ENCODE data around the gene MYB. TPM values are rescaled to one million over a fixed set of nuclear protein-coding genes. Genes with fewer than 3 reads are reported as not detected.

MYB gene
- total and polyA plus RNA-seq, 2 experiments from 2014 or later = 4.2 to 7.9 TPM

DNA sequence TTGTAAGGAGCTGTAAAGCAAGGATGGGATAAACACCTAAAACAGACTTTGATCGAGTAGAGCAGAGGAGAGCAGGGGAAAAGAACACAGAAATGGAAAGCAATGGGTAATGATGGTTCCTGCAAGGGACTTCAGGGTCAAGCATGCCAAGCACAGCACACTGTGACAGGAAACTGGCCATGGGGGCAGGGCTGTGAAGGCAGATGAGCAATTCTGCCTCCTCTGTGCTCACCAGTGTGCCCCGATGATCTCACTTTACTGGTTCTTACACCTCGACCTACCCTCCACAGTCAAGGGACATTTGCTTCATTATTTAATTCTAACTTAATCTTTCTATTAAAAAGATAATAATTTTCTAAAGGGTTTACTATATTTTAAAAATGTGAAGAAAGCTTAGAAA lies 21.6 kb upstream of the MYB start (continued):
- TF ChIP-seq ZNF331 (CRISPR knock-in tag; IDR thresholded peaks at IDR 0.05; ENCODE audit: low read depth) (no peak), NANOG (IDR thresholded peaks at IDR 0.05; ENCODE audit: borderline replicate concordance) (no peak), CREB1 (CRISPR knock-in tag; IDR thresholded peaks at IDR 0.05; ENCODE audit: low read depth) (no peak)
- TF ChIP-seq, protein P1, sequence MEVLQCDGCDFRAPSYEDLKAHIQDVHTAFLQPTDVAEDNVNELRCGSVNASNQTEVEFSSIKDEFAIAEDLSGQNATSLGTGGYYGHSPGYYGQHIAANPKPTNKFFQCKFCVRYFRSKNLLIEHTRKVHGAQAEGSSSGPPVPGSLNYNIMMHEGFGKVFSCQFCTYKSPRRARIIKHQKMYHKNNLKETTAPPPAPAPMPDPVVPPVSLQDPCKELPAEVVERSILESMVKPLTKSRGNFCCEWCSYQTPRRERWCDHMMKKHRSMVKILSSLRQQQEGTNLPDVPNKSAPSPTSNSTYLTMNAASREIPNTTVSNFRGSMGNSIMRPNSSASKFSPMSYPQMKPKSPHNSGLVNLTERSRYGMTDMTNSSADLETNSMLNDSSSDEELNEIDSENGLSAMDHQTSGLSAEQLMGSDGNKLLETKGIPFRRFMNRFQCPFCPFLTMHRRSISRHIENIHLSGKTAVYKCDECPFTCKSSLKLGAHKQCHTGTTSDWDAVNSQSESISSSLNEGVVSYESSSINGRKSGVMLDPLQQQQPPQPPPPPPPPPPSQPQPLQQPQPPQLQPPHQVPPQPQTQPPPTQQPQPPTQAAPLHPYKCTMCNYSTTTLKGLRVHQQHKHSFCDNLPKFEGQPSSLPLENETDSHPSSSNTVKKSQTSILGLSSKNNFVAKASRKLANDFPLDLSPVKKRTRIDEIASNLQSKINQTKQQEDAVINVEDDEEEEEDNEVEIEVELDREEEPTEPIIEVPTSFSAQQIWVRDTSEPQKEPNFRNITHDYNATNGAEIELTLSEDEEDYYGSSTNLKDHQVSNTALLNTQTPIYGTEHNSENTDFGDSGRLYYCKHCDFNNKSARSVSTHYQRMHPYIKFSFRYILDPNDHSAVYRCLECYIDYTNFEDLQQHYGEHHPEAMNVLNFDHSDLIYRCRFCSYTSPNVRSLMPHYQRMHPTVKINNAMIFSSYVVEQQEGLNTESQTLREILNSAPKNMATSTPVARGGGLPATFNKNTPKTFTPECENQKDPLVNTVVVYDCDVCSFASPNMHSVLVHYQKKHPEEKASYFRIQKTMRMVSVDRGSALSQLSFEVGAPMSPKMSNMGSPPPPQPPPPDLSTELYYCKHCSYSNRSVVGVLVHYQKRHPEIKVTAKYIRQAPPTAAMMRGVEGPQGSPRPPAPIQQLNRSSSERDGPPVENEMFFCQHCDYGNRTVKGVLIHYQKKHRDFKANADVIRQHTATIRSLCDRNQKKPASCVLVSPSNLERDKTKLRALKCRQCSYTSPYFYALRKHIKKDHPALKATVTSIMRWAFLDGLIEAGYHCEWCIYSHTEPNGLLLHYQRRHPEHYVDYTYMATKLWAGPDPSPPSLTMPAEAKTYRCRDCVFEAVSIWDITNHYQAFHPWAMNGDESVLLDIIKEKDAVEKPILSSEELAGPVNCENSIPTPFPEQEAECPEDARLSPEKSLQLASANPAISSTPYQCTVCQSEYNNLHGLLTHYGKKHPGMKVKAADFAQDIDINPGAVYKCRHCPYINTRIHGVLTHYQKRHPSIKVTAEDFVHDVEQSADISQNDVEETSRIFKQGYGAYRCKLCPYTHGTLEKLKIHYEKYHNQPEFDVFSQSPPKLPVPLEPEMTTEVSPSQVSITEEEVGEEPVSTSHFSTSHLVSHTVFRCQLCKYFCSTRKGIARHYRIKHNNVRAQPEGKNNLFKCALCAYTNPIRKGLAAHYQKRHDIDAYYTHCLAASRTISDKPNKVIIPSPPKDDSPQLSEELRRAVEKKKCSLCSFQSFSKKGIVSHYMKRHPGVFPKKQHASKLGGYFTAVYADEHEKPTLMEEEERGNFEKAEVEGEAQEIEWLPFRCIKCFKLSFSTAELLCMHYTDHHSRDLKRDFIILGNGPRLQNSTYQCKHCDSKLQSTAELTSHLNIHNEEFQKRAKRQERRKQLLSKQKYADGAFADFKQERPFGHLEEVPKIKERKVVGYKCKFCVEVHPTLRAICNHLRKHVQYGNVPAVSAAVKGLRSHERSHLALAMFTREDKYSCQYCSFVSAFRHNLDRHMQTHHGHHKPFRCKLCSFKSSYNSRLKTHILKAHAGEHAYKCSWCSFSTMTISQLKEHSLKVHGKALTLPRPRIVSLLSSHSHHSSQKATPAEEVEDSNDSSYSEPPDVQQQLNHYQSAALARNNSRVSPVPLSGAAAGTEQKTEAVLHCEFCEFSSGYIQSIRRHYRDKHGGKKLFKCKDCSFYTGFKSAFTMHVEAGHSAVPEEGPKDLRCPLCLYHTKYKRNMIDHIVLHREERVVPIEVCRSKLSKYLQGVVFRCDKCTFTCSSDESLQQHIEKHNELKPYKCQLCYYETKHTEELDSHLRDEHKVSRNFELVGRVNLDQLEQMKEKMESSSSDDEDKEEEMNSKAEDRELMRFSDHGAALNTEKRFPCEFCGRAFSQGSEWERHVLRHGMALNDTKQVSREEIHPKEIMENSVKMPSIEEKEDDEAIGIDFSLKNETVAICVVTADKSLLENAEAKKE (CRISPR knock-in tag; IDR thresholded peaks at IDR 0.05) = no peak

GRCh38 chr6:135161411-135162395 lies 19.4 kb upstream of the MYB start:
- H2AFZ ChIP-seq = no peak overlapping the region; the same call in 1 of the 2 replicates
- no peak overlapping the region for H3K27ac ChIP-seq (ENCODE audit: low read depth)
- H3K4me2 ChIP-seq = no peak overlapping the region
- H3K4me1 Mint-ChIP-seq = peaks cover 4% of the 10 kb centered on the region
- H4K20me1 ChIP-seq (replicated peaks; ENCODE audit: insufficient read depth) = no peaks in the 10 kb centered on the region
- H3F3A ChIP-seq (replicated peaks; ENCODE audit: low read depth) = no peaks in the 10 kb centered on the region
- no peaks in the 10 kb centered on the region for H3K27me3 ChIP-seq (ENCODE audit: insufficient read depth)
- no peaks in the 10 kb centered on the region for H3K36me3 Mint-ChIP-seq (ENCODE audit: low read depth)
- DNase-seq (ENCODE audit: low spot score) (no peak), ATAC-seq (no peak)
- H3K27ac Mint-ChIP-seq = no peak overlapping the region
- H3K4me1 ChIP-seq (ENCODE audit: insufficient read depth) = no peaks in the 10 kb centered on the region
- no peaks in the 10 kb centered on the region for H3K79me2 ChIP-seq (replicated peaks; ENCODE audit: insufficient read depth)
- no peaks in the 10 kb centered on the region for H3K9me2 ChIP-seq (ENCODE audit: insufficient read depth)
- no peaks in the 10 kb centered on the region for H3K36me3 ChIP-seq (ENCODE audit: insufficient read depth)
- H3K4me3 Mint-ChIP-seq = no peak overlapping the region
- H3K27me3 Mint-ChIP-seq (ENCODE audit: insufficient read depth, low read depth, poor library complexity) = peaks cover 3% of the 10 kb centered on the region
- H3K4me3 ChIP-seq = no peak overlapping the region
- no peaks in the 10 kb centered on the region for H3K9me3 Mint-ChIP-seq
- TF ChIP-seq CREB1 (CRISPR knock-in tag; IDR thresholded peaks at IDR 0.05; ENCODE audit: low read depth) = no peak
- TF ChIP-seq ZNF114 (CRISPR knock-in tag; IDR thresholded peaks at IDR 0.05) = no peak
- TF ChIP-seq JUNB (IDR thresholded peaks at IDR 0.05; ENCODE audit: unreplicated experiment) = no peak
- TF ChIP-seq NANOG (IDR thresholded peaks at IDR 0.05; ENCODE audit: borderline replicate concordance) = no peak
- no peak for TF ChIP-seq EZH2phosphoT487 (IDR thresholded peaks at IDR 0.05; ENCODE audit: unreplicated experiment)
- TF ChIP-seq CTCF (conservative IDR thresholded peaks at IDR 0.05; ENCODE audit: low read depth in 2 of 2) = no peak
- TF ChIP-seq STAT1 (IDR thresholded peaks at IDR 0.05; ENCODE audit: unreplicated experiment) = no peak
- TF ChIP-seq, protein P2, sequence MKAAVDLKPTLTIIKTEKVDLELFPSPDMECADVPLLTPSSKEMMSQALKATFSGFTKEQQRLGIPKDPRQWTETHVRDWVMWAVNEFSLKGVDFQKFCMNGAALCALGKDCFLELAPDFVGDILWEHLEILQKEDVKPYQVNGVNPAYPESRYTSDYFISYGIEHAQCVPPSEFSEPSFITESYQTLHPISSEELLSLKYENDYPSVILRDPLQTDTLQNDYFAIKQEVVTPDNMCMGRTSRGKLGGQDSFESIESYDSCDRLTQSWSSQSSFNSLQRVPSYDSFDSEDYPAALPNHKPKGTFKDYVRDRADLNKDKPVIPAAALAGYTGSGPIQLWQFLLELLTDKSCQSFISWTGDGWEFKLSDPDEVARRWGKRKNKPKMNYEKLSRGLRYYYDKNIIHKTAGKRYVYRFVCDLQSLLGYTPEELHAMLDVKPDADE (IDR thresholded peaks at IDR 0.05) = no peak
- no peak for TF ChIP-seq EZH2 (IDR thresholded peaks at IDR 0.05; ENCODE audit: low read depth, unreplicated experiment)

Data from GM23338 (cell line).